ENCODE results near the gene NOXO1.

DNA sequence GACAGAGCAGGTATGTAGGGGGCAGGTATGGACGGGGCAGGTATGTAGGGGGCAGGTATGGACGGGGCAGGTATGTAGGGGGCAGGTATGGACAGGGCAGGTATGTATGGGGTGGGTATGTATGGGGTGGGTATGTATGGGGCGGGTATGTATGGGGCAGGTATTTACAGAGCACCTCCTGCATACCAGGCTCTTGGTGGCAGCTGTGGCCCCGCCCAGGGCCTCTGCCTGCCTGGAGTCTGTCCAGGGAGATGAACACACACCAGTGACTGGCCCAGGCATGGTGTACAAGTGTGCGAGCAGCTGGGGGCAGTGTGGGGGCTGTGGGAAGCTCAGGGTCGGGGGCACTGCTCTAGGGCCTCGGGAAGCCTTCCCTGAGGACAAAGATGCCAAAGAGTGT is 31.2 kb downstream of the NOXO1 start:
- TF ChIP-seq, protein P1, sequence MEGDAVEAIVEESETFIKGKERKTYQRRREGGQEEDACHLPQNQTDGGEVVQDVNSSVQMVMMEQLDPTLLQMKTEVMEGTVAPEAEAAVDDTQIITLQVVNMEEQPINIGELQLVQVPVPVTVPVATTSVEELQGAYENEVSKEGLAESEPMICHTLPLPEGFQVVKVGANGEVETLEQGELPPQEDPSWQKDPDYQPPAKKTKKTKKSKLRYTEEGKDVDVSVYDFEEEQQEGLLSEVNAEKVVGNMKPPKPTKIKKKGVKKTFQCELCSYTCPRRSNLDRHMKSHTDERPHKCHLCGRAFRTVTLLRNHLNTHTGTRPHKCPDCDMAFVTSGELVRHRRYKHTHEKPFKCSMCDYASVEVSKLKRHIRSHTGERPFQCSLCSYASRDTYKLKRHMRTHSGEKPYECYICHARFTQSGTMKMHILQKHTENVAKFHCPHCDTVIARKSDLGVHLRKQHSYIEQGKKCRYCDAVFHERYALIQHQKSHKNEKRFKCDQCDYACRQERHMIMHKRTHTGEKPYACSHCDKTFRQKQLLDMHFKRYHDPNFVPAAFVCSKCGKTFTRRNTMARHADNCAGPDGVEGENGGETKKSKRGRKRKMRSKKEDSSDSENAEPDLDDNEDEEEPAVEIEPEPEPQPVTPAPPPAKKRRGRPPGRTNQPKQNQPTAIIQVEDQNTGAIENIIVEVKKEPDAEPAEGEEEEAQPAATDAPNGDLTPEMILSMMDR (IDR thresholded peaks at IDR 0.05; ENCODE audit: insufficient read depth, low read length, poor library complexity, severe bottlenecking), result no peak
- TF ChIP-seq EZH2phosphoT487 (conservative IDR thresholded peaks at IDR 0.05; ENCODE audit: low read length), result no peak
